Endothelial cell of umbilical vein (primary cell): ENCODE data around the gene ZNF268. TPM values are rescaled to one million over a fixed set of nuclear protein-coding genes. Genes with fewer than 3 reads are reported as not detected.

Experiments used
- BruUV-seq: library from RNA; stranded (reverse); fragments of 400-500 nt; replicated peaks from 2 replicates; lab custom pipeline; 2021; lab: Mats Ljungman, UMichigan
- CTCF ChIA-PET: fragments of 300-600, 350-600 bp; sonication (Branson Sonifier 250); formaldehyde crosslinking; loops from one replicate; lab custom pipeline; 2021; ENCODE audit warnings: antibody characterized with exemption, inconsistent platforms; lab: Charles Lee
- POLR2A ChIA-PET: fragments of 300-600, 350-600 bp; sonication (Branson Sonifier 250); formaldehyde crosslinking; loops from one replicate; lab custom pipeline; 2021; ENCODE audit warnings: antibody characterized with exemption, inconsistent platforms; lab: Charles Lee
- DNase-seq: peaks from one replicate; pipeline ENCODE4 v3.0.0-alpha.2; 2011; ENCODE audit warnings: low read depth, low spot score
- FAIRE-seq: peaks from 2 replicates; lab custom pipeline; 2011; peaks lifted over from hg19 to GRCh38; lab: Jason Lieb, UNC
- H2AFZ ChIP-seq: 2 replicates; pipeline ENCODE4 v1.6.0; 2012; ENCODE audit warnings: low read depth, low read length, control low read depth, inconsistent platforms
- H3K27ac ChIP-seq: 2 replicates; pipeline ENCODE4 v1.5.1; 2011; ENCODE audit warnings: low read depth, mild to moderate bottlenecking, control low read depth, low read length, moderate library complexity; ENCODE audit not compliant: insufficient read depth
- H3K27me3 ChIP-seq, 2 experiments: 2 replicates each; pipeline versions ENCODE4 v1.6.0 to v1.6.1; 2011; ENCODE audit warnings: low read length in 2 of 2, mixed read lengths in 1 of 2; ENCODE audit not compliant: control insufficient read depth in 2 of 2, insufficient read depth in 2 of 2
- H3K36me3 ChIP-seq, 2 experiments: 2 replicates in 1 of 2; 3 replicates in 1 of 2; pipeline ENCODE4 v1.5.1; 2011; ENCODE audit warnings: low read length in 2 of 2, mild to moderate bottlenecking in 1 of 2, moderate library complexity in 1 of 2; ENCODE audit not compliant: control insufficient read depth in 2 of 2, insufficient read depth in 2 of 2; ENCODE audit errors: extremely low read depth in 1 of 2
- H3K4me1 ChIP-seq: 3 replicates; pipeline ENCODE4 v1.5.1; 2011; ENCODE audit warnings: mild to moderate bottlenecking, low read length; ENCODE audit not compliant: control insufficient read depth, insufficient read depth; ENCODE audit errors: extremely low read depth
- H3K4me2 ChIP-seq: 2 replicates; pipeline ENCODE4 v1.6.1; 2011; ENCODE audit warnings: low read length, control low read depth, mixed read lengths; ENCODE audit not compliant: insufficient read depth
- H3K4me3 ChIP-seq, 3 experiments: fragments of 200-600 bp in 1 of 3; sonication (generic), shearing (Covaris generic) in 1 of 3; replicated peaks in 1 of 3; 2 replicates each; pipeline ENCODE4 v1.5.1; 2011 to 2016; ENCODE audit warnings: control low read depth in 3 of 3, low read length in 3 of 3, mild to moderate bottlenecking in 2 of 3, inconsistent platforms in 1 of 3, low read depth in 1 of 3, moderate library complexity in 1 of 3; ENCODE audit not compliant: insufficient read depth in 1 of 3
- H3K79me2 ChIP-seq: 2 replicates; pipeline ENCODE4 v1.6.0; 2012; ENCODE audit warnings: low read length, inconsistent platforms; ENCODE audit not compliant: control insufficient read depth, insufficient read depth
- H3K9ac ChIP-seq: replicated peaks from 2 replicates; pipeline ENCODE3; 2011; ENCODE audit warnings: low read length, control low read depth; ENCODE audit not compliant: insufficient read depth; ENCODE audit errors: extremely low read depth
- H3K9me1 ChIP-seq: replicated peaks from 3 replicates; pipeline ENCODE4 v1.6.0; 2011; ENCODE audit warnings: mild to moderate bottlenecking, low read length; ENCODE audit not compliant: control insufficient read depth, insufficient read depth; ENCODE audit errors: extremely low read depth
- H3K9me3 ChIP-seq: replicated peaks from 2 replicates; pipeline ENCODE4 v1.5.1; 2012; ENCODE audit warnings: low read length, inconsistent platforms; ENCODE audit not compliant: control insufficient read depth, insufficient read depth
- H4K20me1 ChIP-seq: replicated peaks from 2 replicates; pipeline ENCODE3; 2011; ENCODE audit warnings: mild to moderate bottlenecking, low read length; ENCODE audit not compliant: control insufficient read depth, insufficient read depth; ENCODE audit errors: extremely low read depth
- EZH2 ChIP-seq: IDR thresholded peaks from 2 replicates; pipeline ENCODE4 v1.6.1; 2012; ENCODE audit warnings: borderline replicate concordance, low read depth, mild to moderate bottlenecking, moderate library complexity, low read length, inconsistent platforms; ENCODE audit not compliant: severe bottlenecking
- FOS ChIP-seq: IDR thresholded peaks from 2 replicates; pipeline ENCODE4 v1.6.1; 2011; ENCODE audit warnings: mild to moderate bottlenecking, low read length, moderate library complexity, borderline replicate concordance; ENCODE audit not compliant: insufficient read depth
- GATA2 ChIP-seq: IDR thresholded peaks from 2 replicates; pipeline ENCODE4 v1.7.0; 2011; ENCODE audit warnings: low read depth, mild to moderate bottlenecking, moderate library complexity, mixed read lengths, low read length; ENCODE audit not compliant: insufficient read length, insufficient read depth
- JUN ChIP-seq: IDR thresholded peaks from 2 replicates; pipeline ENCODE4 v1.6.1; 2011; ENCODE audit warnings: borderline replicate concordance, low read depth; ENCODE audit not compliant: insufficient read length, insufficient read depth
- MYC ChIP-seq: IDR thresholded peaks from one replicate; pipeline ENCODE4 v1.6.1; 2011; ENCODE audit warnings: mild to moderate bottlenecking, low read depth, low read length
- POLR2A ChIP-seq: IDR thresholded peaks from 2 replicates; pipeline ENCODE4 v1.6.1; 2012; ENCODE audit warnings: low read depth, mild to moderate bottlenecking, control low read depth, low read length
- POLR2AphosphoS5 ChIP-seq: IDR thresholded peaks from 2 replicates; pipeline ENCODE4 v1.6.1; 2012; ENCODE audit warnings: low read depth, mild to moderate bottlenecking, control low read depth, low read length, moderate library complexity; ENCODE audit not compliant: insufficient read depth
- dilution Hi-C: fragments of 300-500 bp; cut with MboI; formaldehyde crosslinking; loops from one replicate; pipeline ENCODE4 v1.15.0; 2019; ENCODE audit warnings: low sequenced_read_pairs; ENCODE audit not compliant: extremely low pct_ligation_motif_present
- intact Hi-C: fragments of 100-400 bp; cut with micrococcal nuclease; formaldehyde crosslinking; loops from one replicate; pipeline ENCODE4 v1.10.0; 2022
- polyA plus RNA-seq, 4 experiments: library from polyadenylated mRNA; depleted of rRNA in 3 of 4; stranded (reverse) in 3 of 4; unstranded in 1 of 4; fragments of >200 nt; gene quantifications; 2 replicates each; pipeline versions ENCODE4 v1.2.1 to v1.2.3, GENCODE V29; 2011 to 2012; ENCODE audit warnings: missing spikeins in 1 of 4
- total RNA-seq: library from RNA; stranded (reverse); gene quantifications from 2 replicates; pipeline ENCODE4 v1.2.3, GENCODE V29; 2021
- TF ChIP-seq, protein P1 (sequence below), 2 donors: IDR thresholded peaks; 1 replicate in 1 of 2; 2 replicates in 1 of 2; pipeline ENCODE4 v1.5.1; 2011; ENCODE audit warnings: low read length in 2 of 2, mild to moderate bottlenecking in 2 of 2, moderate library complexity in 2 of 2, control low read depth in 1 of 2, inconsistent platforms in 1 of 2, low read depth in 1 of 2; ENCODE audit not compliant: insufficient read depth in 1 of 2; ENCODE audit errors: extremely low read depth in 1 of 2
- TF ChIP-seq, protein P2 (sequence below): IDR thresholded peaks from 2 replicates; pipeline ENCODE4 v1.6.1; 2011; ENCODE audit not compliant: insufficient read depth, insufficient read length

Gene ZNF268
- total and polyA plus RNA-seq, 2 donors (not counting 3 experiments of a cell fraction or from before 2014, with no cell fraction given) = 7.7 to 17.3 TPM

DNA sequence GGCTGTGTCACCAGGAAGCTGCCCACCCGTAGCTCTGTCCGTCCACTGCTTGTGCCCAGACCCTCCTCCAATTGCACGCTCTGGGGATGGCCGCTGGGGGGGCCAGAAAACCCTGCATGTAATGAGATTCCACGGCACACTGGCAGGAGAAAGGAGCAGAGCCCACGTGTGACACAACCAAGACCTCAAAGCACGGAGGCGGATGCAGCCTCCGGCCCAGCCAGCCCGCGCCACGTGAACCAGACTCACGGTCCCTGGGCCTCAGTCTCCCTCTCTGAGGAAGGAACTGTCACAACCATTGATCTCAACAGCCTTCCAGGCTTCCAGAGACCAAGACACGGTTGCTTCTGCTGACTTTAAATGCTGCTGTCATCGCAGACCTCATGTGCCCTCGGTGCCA is 39.9 kb downstream of the ZNF268 start:
- H3K4me3 ChIP-seq = no peak overlapping the region
- DNase-seq (no peak), FAIRE-seq (no peak)
- no peaks in the 10 kb centered on the region for H3K36me3 ChIP-seq
- no peaks in the 10 kb centered on the region for H3K9me1 ChIP-seq
- BruUV-seq = no TSS peak
- TF ChIP-seq EZH2 = no peak
- TF ChIP-seq MYC = no peak
- TF ChIP-seq POLR2A = no peak
- no peak for TF ChIP-seq JUN
- TF ChIP-seq GATA2 = no peak
- TF ChIP-seq POLR2AphosphoS5 = no peak
- no peak for TF ChIP-seq FOS
- TF ChIP-seq, protein P1, sequence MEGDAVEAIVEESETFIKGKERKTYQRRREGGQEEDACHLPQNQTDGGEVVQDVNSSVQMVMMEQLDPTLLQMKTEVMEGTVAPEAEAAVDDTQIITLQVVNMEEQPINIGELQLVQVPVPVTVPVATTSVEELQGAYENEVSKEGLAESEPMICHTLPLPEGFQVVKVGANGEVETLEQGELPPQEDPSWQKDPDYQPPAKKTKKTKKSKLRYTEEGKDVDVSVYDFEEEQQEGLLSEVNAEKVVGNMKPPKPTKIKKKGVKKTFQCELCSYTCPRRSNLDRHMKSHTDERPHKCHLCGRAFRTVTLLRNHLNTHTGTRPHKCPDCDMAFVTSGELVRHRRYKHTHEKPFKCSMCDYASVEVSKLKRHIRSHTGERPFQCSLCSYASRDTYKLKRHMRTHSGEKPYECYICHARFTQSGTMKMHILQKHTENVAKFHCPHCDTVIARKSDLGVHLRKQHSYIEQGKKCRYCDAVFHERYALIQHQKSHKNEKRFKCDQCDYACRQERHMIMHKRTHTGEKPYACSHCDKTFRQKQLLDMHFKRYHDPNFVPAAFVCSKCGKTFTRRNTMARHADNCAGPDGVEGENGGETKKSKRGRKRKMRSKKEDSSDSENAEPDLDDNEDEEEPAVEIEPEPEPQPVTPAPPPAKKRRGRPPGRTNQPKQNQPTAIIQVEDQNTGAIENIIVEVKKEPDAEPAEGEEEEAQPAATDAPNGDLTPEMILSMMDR (IDR thresholded peaks at IDR 0.05; ENCODE audit: extremely low read depth in 1 of 2, insufficient read depth in 1 of 2, low read depth in 1 of 2, low read length in 2 of 2) = no peak
- TF ChIP-seq, protein P2, sequence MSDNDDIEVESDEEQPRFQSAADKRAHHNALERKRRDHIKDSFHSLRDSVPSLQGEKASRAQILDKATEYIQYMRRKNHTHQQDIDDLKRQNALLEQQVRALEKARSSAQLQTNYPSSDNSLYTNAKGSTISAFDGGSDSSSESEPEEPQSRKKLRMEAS = no peak
- H3K4me1 ChIP-seq = no peaks in the 10 kb centered on the region
- H3K27ac ChIP-seq = no peak overlapping the region
- H2AFZ ChIP-seq = no peak overlapping the region
- POLR2A ChIA-PET = no interaction called here
- dilution Hi-C loops (no loop called here), intact Hi-C loops (no loop called here)
- CTCF ChIA-PET = no interaction called here
- H3K4me2 ChIP-seq = no peak overlapping the region
- H3K9me3 ChIP-seq = no peaks in the 10 kb centered on the region
- H4K20me1 ChIP-seq = no peaks in the 10 kb centered on the region
- H3K9ac ChIP-seq = no peak overlapping the region
- no peaks in the 10 kb centered on the region for H3K79me2 ChIP-seq
- no peaks in the 10 kb centered on the region for H3K27me3 ChIP-seq
